Stimulated activated CD4-positive, alpha-beta T cell treated with anti-CD3 and anti-CD28 coated beads, Interleukin-15, amount 100 ng/mL, for 1 hour (primary cell): Measurements from ENCODE around the gene HDAC11.

Source experiments
- DNase-seq, 2 donors: peaks; one replicate each; pipeline ENCODE4 v3.0.0-alpha.2; 2020; ENCODE audit warnings: low read depth in 1 of 2, low spot score in 1 of 2

The HDAC11 gene

DNA sequence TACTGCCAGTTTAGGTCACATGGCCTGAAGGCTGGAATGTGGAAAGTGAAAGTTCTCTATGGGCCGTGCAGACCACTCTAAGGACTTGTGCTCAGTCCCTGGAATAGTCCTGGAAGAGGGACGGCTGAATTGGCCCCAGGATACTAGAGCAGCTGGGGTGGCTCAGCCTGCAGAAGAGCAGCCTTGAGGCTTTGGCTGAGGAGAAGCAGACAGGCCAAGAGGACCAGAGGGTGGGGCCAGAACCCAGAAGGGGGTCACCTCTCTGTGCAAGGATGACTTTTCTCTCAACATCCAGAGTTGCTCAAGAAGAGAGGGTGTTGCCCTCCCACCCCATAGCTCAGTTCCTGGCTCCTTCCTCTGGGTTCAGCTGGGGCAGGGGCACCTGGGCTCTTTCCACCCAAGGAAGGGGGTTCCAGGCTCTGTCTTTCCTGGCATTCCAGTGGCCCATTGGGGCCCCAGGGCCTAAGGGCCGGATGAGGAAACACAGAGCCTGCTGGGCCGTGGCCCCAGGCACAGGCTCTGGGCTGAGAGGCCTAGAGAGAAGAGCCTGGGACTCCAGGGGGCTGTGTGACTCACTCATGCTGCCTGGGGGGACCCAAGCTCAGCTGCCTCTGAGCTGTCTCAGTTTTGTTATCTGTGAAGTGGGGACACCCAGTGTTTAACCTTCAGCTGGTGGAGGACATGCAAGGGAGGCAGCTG is 60.3 kb downstream of the HDAC11 start:
- DNase-seq, result no peak

DNA sequence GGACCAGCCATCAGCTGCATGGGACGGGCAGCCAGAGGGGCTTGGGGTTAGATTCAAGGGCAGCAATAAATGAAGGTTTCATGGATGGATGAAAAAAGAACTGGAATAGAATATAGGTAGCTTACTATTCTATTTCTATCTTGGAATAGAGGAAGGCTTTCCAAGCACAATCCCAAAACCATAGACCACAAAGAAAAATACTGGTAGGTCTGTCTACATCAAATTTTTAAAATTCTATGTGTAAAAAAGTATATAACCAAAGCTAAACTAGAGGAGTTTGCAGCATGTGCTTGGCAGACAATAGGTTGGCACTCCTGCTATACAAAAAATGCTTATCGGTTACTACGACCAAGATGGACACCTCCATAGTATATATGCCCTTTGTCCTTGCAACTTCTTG is 61.6 kb downstream of the HDAC11 start:
- DNase-seq, result no peak

DNA sequence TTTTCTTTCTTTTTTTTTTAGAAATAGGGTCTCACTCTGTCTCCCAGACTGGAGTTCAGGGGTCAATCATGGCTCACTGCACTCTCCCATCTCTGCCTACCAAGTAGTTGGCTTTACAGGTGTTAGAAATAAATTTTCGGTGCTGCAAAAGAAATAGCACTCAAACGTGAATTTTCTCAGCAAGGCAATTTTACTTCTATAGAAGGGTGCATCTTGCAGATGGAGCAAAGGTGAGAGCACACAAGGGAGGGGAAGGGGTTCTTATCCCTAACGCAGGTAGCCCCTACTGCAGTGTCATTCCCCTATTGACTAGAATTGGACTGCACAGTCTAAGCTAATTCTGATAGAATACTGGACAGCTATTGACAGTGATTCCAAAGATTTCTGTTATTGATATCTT is 62.0 kb downstream of the HDAC11 start:
- no peak for DNase-seq

DNA sequence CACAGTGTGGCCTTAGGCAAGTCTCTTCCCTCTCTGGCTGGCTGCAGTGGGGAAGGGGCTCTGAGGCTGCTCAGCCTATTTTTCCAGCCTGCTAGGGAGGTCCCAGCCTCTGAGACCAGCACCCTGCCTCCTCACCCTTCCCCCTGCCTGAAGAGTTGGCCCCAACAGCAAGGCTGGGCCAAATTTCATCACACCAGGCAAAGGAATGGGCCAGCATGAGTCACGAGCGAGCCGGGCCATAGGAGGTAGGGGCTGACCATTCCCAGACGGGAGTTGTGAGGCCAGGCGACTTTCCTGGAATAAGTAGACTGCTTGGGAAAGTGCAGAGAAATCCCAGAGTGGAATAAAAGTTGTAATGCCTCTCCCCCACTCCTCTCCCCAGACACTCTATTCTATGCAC is 63.1 kb downstream of the HDAC11 start:
- no peak for DNase-seq

DNA sequence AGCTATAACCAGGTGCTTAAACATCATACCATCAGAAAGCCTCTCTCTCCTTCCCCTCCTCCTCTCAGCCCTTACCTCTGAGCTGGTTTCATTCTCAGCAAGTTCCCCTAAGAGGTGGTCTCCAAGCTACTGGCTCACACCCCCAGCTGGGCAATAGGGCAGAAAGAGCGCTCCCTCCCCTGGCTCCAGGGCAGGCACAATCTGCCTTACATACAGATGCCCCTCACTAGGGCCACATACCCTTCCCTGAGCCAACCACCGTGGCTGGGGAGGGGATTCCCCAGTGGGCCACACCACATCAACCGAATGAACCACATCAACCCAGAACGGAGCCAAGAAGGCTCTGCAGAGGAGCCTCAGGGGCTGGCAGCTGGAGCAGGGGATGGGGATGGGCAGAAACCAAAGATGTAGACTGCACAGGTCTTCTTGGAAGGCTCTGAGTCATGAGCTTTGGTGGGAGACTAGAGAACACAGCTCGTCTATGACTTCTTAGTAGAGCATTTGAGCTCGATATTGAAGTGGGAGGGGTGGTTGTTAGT is 64.3 kb downstream of the HDAC11 start:
- peak in 1 of 2 donors; percentile 20 for DNase-seq

DNA sequence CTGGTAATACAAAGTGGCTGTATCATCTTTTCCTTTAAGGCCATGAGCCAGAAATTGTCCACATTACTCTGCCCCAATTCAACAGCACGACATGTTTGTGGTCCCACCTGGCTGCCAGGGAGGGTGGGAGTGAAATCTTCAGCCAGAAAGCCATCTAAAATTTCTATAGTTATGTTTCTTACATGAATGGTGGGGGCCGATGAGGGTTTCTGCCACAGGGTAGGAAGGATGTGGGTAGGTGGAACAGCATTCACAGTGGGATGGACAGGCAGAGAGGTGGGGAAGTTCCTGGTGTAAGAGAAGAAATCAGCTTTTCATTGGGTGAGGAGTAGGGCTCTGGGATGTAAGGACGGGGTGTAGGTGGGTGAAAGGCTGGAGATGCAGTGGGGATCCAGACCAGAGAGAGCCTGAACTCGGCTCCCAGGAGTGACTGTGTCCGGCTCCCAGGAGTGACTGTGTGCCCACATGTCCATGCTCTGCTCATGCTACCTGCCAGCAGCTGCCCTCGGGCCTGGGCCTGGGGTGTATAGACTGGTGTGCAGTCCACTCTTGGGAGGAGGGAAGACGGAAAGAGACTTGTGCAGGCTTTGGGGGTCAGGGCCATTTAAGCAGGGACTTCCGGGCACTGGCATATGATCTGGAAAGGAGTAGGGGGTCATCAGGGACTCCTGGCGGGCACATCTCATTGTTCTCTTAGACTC is 65.0 kb downstream of the HDAC11 start:
- DNase-seq, result no peak

DNA sequence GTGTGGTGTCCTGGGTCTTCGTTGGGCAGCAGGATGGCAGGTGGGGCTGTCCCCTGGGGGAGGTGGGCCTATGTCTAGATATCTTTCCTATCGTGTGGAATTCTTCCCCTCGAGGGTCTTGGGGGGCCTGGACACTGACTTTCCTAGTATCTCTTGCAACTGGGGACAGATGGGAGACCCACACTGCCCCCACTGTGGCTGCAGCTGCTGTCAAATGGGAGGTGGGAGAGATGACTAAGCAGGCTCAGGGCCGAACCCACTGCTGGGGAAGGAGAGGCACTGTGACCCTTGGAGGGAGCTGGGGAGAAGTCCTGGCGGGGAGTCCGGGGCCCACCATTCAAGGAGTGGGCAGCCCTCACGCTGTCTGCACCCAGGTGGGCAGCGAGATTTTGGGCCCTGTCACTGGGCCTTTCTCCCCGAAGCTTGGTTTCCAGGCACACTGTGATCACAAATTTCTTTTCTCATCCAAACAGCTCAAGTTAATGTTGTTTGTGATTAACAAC is 65.9 kb downstream of the HDAC11 start:
- no peak for DNase-seq

DNA sequence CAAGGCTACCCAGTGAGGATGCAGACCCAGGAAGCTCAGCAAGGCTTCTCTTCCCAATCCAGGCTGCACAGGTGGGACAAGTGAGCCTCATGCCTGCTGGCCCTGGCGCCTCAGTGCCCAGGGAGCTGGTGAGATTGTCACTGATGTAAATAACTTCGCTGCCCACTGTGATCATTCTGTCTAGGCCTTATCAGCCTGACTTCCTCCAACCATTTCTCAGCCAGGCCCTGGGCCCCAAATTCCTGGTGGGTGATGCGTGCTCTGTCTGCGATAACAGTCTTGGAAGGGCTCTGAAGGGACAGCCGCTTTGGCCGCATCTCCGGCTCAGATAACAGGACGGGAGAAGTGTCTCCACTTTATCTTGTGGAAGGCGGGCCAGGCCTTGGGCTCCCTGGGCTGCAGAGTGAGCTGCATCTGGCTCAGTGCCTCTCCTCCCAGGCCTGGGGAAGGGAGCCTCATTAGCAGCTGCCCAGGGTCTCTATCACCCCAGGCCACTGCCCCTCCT is 66.6 kb downstream of the HDAC11 start:
- DNase-seq, result no peak

DNA sequence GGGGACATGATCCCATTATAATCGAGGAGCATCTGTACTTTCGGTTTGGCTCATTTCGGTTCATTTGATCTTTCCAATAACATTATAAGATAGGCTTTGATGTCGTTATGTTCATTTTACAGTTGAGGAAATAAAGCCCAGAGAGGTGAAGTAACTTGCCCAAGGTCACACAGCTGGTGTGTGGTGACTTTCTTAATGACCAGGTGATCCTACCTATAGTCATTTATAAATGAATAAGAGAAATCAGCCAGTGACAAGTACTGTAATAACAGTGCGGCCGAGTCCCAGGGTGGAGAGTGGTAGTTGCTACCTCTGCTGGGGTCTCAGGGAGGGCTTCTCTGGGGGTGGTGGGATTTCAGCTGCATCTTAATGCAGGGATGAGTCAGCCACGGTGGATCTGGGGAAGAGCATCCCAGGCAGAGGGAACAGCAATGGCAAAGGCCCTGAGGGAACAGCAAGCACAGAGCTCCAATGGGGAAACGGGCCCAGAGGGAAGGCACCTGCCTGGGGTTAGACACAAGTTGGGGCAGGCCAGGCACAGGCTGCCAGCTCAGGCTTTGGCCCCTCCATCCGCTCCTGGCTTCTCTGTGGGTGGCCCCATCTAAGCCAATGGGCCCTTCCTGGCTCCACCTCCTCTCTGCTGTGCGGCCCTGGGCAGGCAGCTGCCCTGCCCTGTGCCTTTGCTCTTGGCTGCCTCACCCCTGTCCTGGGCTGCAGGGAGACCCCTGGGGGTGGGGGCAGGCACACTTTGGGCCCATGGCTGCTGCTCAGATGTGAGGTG is 67.7 kb downstream of the HDAC11 start:
- DNase-seq, result no peak

DNA sequence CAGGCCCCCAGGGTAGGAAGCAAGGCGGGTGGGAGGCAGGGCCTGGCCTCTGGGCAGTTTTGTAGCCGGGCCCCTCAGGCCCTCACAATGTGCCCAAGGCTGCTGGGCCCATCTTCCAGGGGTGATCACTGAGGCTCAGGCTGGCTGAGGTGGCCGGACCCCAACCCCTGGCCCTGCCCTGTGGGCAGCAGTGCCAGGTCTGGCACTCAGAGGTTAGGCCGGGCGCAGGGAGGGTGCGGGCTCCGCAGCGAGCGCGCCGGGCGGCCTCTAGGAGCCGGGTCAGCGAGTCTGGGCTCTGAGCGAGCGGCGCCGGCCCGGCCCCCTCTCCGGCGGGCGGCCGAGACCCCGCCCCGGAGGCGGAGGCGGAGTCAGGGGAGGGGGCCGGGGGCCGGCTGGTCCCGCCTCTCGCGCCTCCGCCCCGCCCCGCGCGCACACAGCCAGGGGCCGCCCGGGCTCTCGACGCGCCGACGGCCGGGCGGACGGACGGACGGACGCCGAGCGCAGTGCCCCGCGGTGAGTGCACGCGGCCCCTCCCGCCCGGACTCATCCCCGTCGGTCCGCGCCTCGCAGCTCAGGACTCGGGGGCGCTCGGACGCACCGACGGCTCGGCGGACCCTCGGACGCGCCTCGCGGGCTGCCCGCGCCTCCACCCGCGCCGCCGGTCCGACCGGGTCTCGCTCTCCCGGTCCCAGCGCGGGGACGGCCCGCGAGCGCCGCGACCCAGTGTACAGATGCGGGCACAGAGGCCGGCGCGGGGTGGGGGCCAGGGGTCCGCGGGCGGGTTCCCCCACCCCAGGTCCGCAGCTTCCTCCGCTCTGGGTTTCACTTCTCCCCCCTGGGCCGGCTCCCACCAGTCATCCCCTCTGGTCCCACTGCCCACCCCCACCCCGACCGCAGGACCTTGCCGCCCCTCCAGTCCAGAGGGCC is 68.9 kb downstream of the HDAC11 start, which contains the start of gene FBLN2:
FBLN2 (plus strand) TSS at position 430 of the 927 bp plus-strand sequence. CDS start 21,231 bp downstream, outside the sequence.
- peak in 1 of 2 donors; percentile 18 for DNase-seq

DNA sequence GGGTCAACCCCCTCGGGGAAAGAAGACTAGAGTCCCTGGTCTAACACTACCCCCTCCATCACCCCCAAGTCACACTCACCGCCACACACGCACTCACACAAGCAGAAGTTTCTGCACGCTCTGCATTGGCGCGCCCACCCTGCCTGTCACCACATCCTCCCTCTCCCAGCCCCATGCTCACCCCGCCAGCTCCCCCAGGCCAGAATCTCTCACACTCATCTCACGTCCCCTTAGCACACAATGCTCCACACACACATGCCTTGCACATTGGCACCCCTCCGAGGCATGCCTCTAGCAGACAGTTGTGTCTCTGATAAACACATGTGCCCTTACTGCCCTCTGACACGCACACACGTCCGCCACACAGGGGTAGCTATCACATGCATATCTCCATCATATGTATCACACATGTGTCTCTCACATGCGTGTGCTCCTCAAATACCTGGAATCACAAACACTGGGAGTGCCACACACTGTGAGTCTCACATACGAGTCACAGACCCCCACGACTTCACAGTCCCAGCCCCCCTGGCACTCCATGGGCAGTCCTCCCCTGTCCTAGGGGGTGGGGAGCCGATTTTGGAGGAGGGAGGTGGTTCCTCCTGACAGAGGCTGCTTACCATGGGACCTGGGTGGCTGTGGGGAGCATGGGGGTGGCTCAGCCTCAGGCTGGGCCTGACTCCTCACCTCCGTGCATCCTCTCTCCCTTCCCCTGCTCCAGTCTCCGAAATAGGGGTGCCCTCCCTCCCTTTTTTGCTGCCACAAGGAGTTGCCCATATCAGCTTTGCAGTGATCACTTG is 69.7 kb downstream of the HDAC11 start:
- DNase-seq, result no peak

DNA sequence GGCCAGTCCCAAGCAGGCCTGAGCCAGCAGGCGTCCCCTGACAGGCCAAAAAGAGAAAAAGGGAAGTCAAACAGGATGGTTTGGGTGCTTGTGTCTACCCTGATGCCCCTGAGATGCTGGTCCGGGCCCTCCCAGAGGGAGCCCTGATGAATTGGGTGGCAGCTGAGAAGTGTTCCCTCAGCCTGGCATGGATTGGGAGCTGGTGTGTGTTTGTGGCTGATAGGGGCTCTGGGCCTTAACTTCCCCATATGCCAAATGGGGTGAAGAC is 70.3 kb downstream of the HDAC11 start:
- DNase-seq, result no peak

DNA sequence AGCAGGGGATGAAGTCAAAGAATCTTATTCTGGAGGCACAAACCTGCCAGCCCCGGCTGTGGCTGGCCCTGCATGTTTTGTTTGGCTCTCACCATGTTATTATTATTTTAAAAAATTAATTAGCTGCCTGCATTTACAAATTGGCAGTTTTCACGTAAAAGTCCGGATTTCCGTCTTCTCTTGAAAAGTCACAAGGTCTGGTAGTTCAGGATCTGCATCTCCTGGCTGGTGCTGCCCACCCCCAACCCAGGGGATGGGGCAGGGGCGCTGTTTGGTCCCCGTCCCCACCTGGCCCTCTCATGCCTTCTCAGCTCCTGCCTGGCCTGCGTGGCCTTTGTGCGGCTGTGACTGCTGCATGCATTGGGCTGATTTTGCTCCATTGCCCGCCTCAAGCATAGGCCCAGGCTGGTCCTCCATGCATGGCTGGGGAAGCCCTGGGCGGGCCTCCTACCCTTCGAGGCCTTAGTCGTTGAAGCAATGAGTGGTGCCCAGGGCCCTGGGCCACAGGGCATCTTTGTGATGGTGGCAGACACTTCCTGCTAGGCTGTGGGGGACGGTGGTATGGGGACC is 70.8 kb downstream of the HDAC11 start:
- no peak for DNase-seq

DNA sequence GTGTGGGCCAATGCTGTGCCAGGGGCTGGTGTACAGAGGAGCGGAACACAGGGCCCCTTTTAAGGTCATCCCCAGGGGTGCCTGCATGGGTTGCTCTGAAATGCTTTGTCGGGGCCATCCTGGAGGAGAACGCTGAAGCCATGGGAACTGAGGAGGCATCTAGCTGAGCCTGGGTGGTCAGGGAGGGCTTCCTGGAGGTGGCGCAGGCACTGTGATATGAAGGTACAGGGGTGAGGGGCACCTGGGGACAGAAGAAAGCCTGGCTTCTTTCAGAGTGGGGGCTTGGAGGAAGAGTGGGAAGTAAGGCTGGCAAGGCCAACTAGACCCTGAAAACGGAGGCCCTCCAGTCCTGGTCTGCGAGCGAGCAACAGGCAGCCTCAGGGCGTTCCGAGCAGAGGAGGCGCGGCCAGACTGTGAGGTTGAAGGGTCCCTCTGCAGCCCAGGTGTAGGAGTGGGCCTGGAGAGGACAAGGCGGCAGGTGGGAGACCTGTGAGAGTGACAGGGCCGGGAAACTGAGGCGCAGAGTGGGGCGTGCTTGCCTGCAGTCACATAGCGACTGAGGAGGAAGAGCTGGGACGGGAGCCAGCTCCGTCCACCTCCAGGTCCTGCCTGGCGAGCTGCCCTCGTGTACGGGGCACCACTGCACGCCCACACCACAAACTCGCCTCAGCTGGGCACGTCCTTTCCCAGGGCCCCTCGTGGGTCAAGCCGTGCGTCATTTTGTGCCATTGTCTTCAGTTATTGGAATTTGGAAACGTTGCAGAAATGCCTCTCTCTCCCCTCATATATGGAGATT is 72.9 kb downstream of the HDAC11 start:
- DNase-seq, result no peak

DNA sequence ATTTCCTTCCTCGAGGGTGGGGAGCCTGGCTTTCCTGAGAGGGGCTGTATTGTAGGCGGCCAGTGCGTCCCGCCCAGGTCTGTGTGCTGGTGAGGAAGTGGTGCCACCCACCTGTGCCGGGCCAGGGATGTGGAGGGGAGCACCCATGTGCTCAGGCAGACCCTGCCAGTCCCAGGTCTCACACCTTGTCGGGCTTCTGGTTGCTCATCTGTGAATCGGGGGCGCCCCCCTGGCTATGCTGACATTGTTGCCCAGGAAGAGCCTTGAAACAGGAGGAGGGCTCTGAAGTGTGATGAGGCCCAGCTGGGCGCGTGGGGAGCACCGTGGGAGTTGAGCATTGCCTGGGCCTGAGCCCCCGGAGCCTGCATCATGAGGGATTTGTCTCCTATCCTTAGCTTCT is 73.6 kb downstream of the HDAC11 start:
- DNase-seq, result no peak

DNA sequence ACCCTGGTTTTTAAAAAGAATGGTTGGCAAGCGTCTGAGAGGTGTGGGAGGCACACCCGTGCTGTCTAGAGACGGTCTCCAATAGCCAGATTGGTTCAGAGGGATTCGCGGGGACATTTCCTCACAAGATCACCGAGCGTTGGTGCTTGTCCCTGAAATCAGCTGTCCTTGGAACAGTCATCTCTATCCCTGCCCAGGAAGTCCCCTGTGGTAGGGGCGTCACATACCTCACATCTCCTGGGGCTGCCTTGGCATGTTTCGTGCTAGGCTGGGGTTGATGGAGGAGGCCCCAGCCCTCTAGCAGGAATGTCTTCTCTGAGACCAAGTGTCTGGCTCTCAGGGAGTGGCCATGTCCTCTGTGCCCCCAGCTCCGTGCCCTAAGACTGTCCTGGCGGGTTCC is 75.6 kb downstream of the HDAC11 start:
- no peak for DNase-seq
